Measurements from ENCODE around the gene SPRR4.

Gene SPRR4

GRCh38 chr1:152970495-152970894 lies at the start of gene SPRR4:
SPRR4 (plus strand) TSS chr1:152970648; CDS start chr1:152971891, 1,243 bp downstream.
- no peak for DNase-seq

GRCh38 chr1:152924191-152924590 lies 46.3 kb upstream of the SPRR4 start:
- DNase-seq: no peak

GRCh38 chr1:152926091-152926490 lies 44.4 kb upstream of the SPRR4 start:
- DNase-seq: no peak

- DNase-seq: no peak
Measured at GRCh38 chr1:152928671-152929070, 41.8 kb upstream of the SPRR4 start.

GRCh38 chr1:152932170-152932811 lies 38.2 kb upstream of the SPRR4 start:
- no peak for DNase-seq

- DNase-seq: no peak
Measured at GRCh38 chr1:152933196-152933595, 37.3 kb upstream of the SPRR4 start.

- no peak for DNase-seq
Measured at GRCh38 chr1:152940614-152941013, 29.8 kb upstream of the SPRR4 start.

GRCh38 chr1:152941037-152941711 lies 29.3 kb upstream of the SPRR4 start:
- DNase-seq: no peak

GRCh38 chr1:152942161-152942560 lies 28.3 kb upstream of the SPRR4 start:
- DNase-seq: no peak

GRCh38 chr1:152946248-152946647 lies 24.2 kb upstream of the SPRR4 start:
- DNase-seq: no peak

GRCh38 chr1:152946651-152947256 lies 23.7 kb upstream of the SPRR4 start, which contains the start of gene SPRR5:
SPRR5 (plus strand) TSS chr1:152947206; CDS start chr1:152948555, 1,349 bp downstream.
- no peak for DNase-seq

- no peak for DNase-seq
Measured at GRCh38 chr1:152951711-152952110, 18.7 kb upstream of the SPRR4 start.

GRCh38 chr1:152953761-152954160 lies 16.7 kb upstream of the SPRR4 start:
- no peak for DNase-seq

- DNase-seq: no peak
Measured at GRCh38 chr1:152954436-152954835, 16.0 kb upstream of the SPRR4 start.

- DNase-seq: no peak
Measured at GRCh38 chr1:152957561-152957960, 12.9 kb upstream of the SPRR4 start.

GRCh38 chr1:152959273-152959672 lies 11.2 kb upstream of the SPRR4 start:
- no peak for DNase-seq

- no peak for DNase-seq
Measured at GRCh38 chr1:152959801-152960451, 10.5 kb upstream of the SPRR4 start.

GRCh38 chr1:152960452-152961044 lies 9.9 kb upstream of the SPRR4 start:
- DNase-seq: no peak

- DNase-seq: no peak
Measured at GRCh38 chr1:152961226-152961891, 9.1 kb upstream of the SPRR4 start.

- DNase-seq: no peak
Measured at GRCh38 chr1:152962876-152963415, 7.5 kb upstream of the SPRR4 start.

GRCh38 chr1:152964536-152964935 lies 5.9 kb upstream of the SPRR4 start:
- DNase-seq: no peak

- no peak for DNase-seq
Measured at GRCh38 chr1:152965853-152966252, 4.6 kb upstream of the SPRR4 start.
